Activated naive CD8-positive, alpha-beta T cell treated with anti-CD3 and anti-CD28 coated beads, Interleukin-2, amount 50 U/mL, for 24 hours (primary cell): ENCODE data around the gene PRKAR2B.
"Not testable (repeated sequence)": the region's sequence is repeated elsewhere in the genome, so short reads cannot be mapped to it uniquely, and the experiment has no call there.

Experiments
- ATAC-seq: fragments of 150-1000 bp; cut with Tn5 transposase; one replicate; pipeline ENCODE4 v1.10.0; 2021
- DNase-seq: peaks from one replicate; pipeline ENCODE4 v3.0.0; 2021
- H3K27ac Mint-ChIP-seq: one replicate; pipeline ENCODE4 v1.8.0; 2021; ENCODE audit warnings: mild to moderate bottlenecking, mixed read lengths
- H3K27me3 Mint-ChIP-seq: one replicate; pipeline ENCODE4 v1.8.0; 2021; ENCODE audit warnings: mixed read lengths
- H3K36me3 Mint-ChIP-seq: one replicate; pipeline ENCODE4 v1.8.0; 2021; ENCODE audit warnings: low read depth, mixed read lengths
- H3K4me1 Mint-ChIP-seq: one replicate; pipeline ENCODE4 v1.8.0; 2021; ENCODE audit warnings: mixed read lengths
- H3K4me3 Mint-ChIP-seq: one replicate; pipeline ENCODE4 v1.8.0; 2021; ENCODE audit warnings: mild to moderate bottlenecking, moderate library complexity, mixed read lengths
- H3K9me3 Mint-ChIP-seq: one replicate; pipeline ENCODE4 v1.8.0; 2021; ENCODE audit warnings: mixed read lengths

PRKAR2B gene

DNA sequence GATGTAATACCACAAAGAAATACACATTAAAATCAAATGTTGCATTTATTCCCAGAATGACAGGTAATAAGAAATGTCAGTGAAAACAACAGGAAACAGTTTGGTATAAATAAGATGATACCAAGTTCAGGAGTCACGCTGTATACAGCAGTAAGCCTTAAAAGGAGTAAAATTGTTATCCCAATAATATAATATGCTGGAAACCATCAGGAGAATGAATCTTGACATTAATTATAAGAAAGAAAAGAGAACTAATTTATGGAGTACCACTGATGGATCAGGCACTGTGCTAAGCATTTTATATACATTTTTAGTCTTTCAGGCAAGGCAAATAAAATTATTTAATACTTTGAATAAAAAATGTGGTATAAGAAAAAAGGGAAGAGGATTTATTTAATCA lies 27.6 kb downstream of the PRKAR2B start:
- no peaks in the 10 kb centered on the region for H3K36me3 Mint-ChIP-seq
- DNase-seq (no peak), ATAC-seq (no peak)
- no peaks in the 10 kb centered on the region for H3K4me1 Mint-ChIP-seq
- H3K9me3 Mint-ChIP-seq = no peaks in the 10 kb centered on the region
- H3K27me3 Mint-ChIP-seq = no peaks in the 10 kb centered on the region
- H3K4me3 Mint-ChIP-seq = no peak overlapping the region
- no peak overlapping the region for H3K27ac Mint-ChIP-seq

DNA sequence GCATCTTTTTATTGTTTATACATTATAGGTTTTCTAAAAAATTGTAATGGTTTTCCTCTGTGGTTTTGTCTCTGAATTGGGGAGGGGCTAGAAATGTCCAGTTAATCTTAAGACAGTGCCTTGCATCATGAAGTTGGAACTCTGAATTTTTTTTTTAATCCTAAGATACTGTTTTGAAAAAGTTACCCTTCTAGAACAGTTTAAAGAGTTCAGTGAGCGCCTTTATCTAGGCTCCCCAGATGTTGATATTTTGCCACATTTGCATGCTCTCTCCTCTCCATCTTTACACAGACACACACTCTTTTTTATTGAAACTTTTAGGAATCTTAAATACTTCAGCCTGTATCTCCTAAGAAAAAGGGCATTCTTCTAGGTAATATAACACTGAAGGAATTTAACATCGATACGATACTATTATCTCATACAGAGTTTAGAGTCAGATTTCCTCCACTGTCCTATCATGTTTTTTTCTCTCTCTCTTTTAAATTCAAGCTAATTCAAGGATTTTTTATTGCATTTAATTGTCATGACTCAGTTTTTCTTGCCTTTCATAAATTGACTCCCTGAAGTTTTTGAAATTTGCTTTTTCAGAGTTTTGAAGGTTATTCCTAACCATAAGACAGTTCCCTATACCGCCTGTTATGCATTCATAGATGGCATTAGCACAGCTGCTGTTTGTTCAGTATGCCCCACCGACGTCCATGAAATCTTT lies 31.5 kb downstream of the PRKAR2B start:
- H3K27ac Mint-ChIP-seq = no peak overlapping the region
- no peak for DNase-seq

DNA sequence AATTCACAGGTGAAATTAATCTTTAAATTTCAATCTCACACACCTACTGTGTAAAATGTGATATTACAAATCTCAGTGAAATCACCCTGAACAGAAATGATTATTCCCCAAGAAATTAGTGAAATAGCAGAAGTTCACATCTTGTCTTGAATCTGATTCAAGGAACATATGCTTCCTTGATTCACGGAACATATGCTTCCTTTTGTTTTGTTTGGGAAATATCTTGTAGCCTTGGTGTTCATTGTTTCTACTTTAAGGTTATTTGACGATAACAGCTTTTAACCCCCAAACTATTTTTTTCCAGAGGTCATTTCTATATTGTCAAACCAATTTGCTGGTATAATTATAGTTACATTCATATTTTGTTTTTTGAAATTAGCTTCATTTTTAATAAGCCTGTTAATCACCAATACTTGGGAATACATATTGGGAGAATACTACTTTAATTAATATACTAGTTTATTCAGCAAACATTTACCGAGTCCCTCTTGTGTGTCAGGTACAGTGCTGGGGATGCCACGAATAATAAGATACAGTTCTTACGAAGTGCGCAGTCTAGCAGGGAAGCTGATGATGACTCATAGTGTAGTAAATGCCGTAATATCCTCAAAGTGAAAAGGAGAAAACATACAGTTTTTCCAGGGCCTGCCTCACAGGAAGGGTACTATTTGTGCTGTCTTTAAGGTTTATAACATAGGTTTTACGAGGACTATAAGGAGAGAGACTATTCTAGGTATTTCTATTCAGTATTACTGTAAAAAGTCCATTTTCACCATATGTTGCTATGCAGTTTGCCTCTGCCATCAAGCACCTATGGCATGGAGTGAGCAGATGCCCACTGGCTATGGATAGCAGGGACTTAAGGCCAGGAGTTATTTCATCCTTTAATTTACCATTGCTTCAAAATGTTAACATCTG lies 32.5 kb downstream of the PRKAR2B start:
- ATAC-seq (no peak), DNase-seq (no peak)
- Mint-ChIP-seq H3K4me3 (no peak overlapping the region), H3K9me3 (no peaks in the 10 kb centered on the region), H3K36me3 (no peaks in the 10 kb centered on the region), H3K27ac (no peak overlapping the region), H3K27me3 (no peaks in the 10 kb centered on the region), H3K4me1 (no peaks in the 10 kb centered on the region)

More for the DNA sequence above, 31.5 kb downstream of the PRKAR2B start:
- no peak for ATAC-seq
- no peaks in the 10 kb centered on the region for H3K9me3 Mint-ChIP-seq
- H3K4me3 Mint-ChIP-seq = no peak overlapping the region
- no peaks in the 10 kb centered on the region for H3K4me1 Mint-ChIP-seq
- no peaks in the 10 kb centered on the region for H3K36me3 Mint-ChIP-seq
- no peaks in the 10 kb centered on the region for H3K27me3 Mint-ChIP-seq

DNA sequence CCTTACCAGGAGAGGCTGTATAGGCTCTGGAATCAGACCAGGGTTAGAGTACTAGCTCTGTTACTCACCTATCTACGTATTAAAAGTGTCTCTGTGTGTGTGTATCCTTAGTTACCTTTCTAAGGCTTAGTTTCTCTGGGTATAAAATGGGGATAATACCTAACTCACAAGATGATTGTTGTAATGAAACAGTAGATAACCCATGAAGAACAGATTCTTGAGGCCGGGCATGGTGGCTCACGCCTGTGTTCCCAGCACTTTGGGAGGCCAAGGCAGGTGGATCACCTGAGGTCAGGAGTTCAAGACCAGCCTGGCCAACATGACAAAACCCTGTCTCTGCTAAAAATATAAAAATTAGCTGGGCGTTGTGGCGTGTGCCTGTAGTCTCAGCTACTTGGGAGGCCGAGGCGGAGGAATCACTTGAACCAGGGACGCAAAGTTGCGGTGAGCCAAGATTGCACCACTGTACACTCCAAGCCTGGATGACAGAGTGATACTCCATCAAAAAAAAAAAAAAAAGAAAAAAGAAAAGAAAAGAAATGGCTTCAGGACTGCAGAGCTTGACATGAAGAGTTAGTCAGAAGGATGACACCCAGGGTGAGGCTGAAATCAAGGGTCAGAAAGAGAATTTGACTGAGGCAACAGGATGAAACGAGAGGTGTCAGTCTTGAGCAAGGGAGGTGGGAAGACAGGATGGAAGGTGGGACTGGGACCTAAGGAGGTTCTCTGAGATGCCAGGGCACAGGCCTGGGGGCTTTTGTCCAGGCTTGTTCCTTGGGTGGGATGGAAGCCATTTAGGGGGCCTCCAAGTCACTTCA lies 33.4 kb downstream of the PRKAR2B start:
- Mint-ChIP-seq H3K27me3 (no peaks in the 10 kb centered on the region), H3K36me3 (no peaks in the 10 kb centered on the region), H3K4me3 (no peak overlapping the region), H3K9me3 (no peaks in the 10 kb centered on the region), H3K27ac (no peak overlapping the region), H3K4me1 (no peaks in the 10 kb centered on the region)
- ATAC-seq (no peak), DNase-seq (no peak)

DNA sequence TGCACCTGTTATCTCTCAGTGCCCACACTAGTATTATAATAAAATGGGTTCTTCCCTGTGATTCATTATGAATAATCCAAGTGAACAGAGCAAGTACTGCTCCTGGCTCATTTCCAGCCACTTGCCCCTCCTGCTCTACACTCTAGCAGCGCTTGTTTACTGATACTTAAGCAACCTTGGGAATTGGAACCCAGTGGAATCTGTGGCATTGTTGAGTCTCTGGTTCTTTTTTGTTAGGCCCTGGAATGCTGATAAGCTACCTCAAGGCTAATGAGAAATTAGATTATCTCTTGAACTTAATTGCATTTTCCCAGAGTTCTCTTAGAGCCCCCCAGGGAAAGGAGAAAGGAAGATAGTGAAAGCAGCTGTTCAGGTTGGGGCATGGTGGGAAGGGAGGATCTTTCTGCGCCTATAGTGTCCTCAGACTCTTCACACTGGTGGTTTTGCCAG lies 34.0 kb downstream of the PRKAR2B start:
- Mint-ChIP-seq H3K4me1 (no peaks in the 10 kb centered on the region), H3K36me3 (no peaks in the 10 kb centered on the region), H3K27ac (no peak overlapping the region), H3K9me3 (no peaks in the 10 kb centered on the region), H3K27me3 (no peaks in the 10 kb centered on the region), H3K4me3 (no peak overlapping the region)
- DNase-seq (no peak), ATAC-seq (no peak)

DNA sequence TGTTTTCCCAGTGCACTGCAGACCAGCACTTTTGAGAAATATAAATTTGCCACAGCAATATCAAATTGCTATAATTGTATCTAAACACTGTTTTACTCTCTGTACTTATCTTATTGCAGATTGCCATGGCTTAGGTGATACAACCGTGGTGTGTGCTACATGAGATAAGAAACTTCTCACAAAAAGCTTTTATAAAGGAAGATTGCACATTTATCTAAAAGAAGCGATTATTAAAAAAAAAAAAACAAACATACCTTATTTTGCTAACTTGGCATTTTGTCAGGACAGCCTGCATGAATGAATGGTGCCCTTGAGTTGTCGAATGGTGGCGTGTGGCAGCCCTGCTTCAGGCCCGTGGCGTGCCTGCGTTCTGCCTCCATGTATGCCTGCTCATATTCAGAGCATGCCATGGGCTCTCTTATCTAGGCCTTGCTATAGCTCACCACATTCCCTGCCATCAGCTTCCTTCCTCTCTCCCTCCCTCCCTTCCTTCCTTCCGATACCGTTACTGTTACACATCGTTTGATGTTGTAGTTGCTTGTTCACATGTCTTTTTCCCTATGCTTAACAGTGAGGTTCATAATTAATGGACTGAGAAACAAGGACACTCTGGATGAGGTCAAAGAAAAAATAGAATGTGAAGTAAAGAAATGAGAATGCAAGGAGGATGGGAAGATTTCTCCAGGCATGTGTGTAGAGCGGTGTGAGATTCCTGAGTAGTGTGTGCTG lies 34.9 kb downstream of the PRKAR2B start:
- Mint-ChIP-seq H3K4me3 (no peak overlapping the region), H3K4me1 (no peaks in the 10 kb centered on the region), H3K36me3 (no peaks in the 10 kb centered on the region), H3K27ac (no peak overlapping the region), H3K9me3 (no peaks in the 10 kb centered on the region), H3K27me3 (no peaks in the 10 kb centered on the region)
- DNase-seq (no peak), ATAC-seq (no peak)

DNA sequence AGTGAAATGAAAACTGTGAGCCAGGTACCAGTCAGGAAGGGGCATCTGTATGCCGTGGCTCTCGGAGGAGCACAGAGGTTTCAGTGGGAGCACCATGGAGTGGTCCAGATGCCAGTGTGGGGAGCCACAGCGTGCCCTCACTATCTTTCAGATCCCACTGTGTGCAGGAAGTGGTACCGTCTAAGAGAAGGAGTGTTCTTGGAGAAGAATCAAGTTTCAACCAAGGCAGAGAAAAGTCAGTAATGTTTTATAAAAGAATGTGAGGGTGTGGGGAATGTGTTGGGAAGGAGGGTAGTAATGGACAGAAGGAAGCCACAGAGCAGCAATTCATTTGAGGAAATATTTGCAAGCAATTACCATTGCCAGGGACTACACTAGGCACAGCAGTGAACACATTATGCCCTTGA lies 35.6 kb downstream of the PRKAR2B start:
- Mint-ChIP-seq H3K27ac (no peak overlapping the region), H3K9me3 (no peaks in the 10 kb centered on the region), H3K4me1 (no peaks in the 10 kb centered on the region), H3K36me3 (no peaks in the 10 kb centered on the region), H3K27me3 (no peaks in the 10 kb centered on the region), H3K4me3 (no peak overlapping the region)
- ATAC-seq (no peak), DNase-seq (no peak)

DNA sequence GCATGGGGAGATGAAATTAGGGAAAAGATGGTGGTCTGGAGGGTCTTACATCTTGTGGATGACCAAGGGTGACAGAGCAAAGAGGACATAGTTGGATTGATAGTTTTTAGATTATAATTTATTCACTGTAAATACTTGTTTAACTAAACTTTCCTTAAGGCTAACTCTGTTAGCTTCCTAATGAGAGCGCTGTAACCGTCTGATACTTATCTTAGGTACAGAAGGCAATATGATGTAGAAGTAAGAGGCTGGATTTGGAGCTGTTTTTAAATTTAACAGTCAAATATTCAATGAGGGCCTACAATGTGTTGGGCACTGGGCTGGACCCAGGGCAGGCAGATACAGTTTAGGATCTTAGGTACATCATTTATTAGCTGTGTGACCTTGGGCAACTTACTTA lies 36.0 kb downstream of the PRKAR2B start:
- DNase-seq = no peak
- no peak overlapping the region for H3K27ac Mint-ChIP-seq
- no peak overlapping the region for H3K4me3 Mint-ChIP-seq
- no peaks in the 10 kb centered on the region for H3K9me3 Mint-ChIP-seq
- H3K27me3 Mint-ChIP-seq = no peaks in the 10 kb centered on the region
- no peaks in the 10 kb centered on the region for H3K36me3 Mint-ChIP-seq
- H3K4me1 Mint-ChIP-seq = no peaks in the 10 kb centered on the region
- no peak for ATAC-seq

DNA sequence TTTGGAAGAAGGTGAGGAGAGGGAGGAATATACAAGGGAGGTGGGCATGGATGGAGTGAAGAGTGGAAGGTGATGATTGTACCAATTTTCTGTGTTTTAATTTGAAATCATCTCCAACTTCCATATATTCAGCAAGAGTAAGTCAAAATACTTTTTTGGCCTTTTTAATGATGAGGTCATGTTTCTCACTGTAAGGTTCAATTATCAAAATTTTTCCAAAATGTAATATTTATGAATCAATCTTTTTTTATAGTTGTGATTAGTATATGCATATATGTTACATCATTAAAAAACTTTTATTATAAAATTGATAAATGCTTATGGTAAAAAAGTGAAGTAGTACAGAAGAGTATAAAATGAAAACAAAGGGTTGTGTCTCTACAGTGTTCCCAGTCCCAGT lies 40.7 kb downstream of the PRKAR2B start:
- H3K36me3 Mint-ChIP-seq = no peaks in the 10 kb centered on the region
- H3K4me3 Mint-ChIP-seq = no peak overlapping the region
- no peaks in the 10 kb centered on the region for H3K27me3 Mint-ChIP-seq
- H3K4me1 Mint-ChIP-seq = no peaks in the 10 kb centered on the region
- ATAC-seq (no peak), DNase-seq (no peak)
- H3K9me3 Mint-ChIP-seq = no peaks in the 10 kb centered on the region
- no peak overlapping the region for H3K27ac Mint-ChIP-seq

DNA sequence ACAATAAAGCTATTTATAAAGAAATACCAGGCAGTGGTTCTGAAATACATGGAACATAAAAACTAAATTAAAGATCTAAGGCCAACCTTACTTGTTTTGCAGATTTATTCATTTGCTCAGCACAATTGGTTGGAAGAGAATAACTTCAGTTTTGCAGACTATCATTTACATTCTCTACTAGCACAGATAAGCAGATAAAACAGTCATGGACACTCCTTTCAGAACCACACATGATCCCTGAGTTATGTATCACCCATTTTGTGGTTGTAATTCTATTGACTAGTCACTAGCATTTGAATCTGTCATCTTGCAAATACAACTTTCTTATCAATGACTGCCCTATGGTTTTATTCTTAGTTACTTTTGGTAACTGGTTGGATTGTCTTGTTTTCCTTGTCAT lies 45.1 kb downstream of the PRKAR2B start:
- Mint-ChIP-seq H3K36me3 (no peaks in the 10 kb centered on the region), H3K27ac (no peak overlapping the region), H3K27me3 (no peaks in the 10 kb centered on the region), H3K4me3 (no peak overlapping the region), H3K9me3 (no peaks in the 10 kb centered on the region), H3K4me1 (peaks cover 5% of the 10 kb centered on the region)
- ATAC-seq (no peak), DNase-seq (no peak)

DNA sequence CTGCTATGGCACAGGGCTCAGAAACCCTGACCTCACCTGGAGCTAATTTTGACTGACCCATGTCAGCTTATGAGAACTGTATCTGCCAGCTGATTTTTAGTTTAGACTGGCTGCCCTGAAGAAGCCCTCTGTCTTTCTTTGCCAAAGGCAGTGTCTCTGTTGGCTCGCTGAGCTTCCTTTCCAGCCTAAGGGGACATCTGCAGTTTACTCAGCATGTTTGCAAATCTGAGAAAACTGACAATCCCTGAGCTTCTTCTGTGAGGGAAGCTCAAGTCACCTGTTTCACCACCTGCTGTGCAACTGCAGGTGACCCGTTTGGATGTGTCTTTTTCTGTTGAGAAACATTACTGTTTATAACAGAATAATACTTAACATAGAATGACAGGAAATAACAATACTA lies 46.0 kb downstream of the PRKAR2B start:
- Mint-ChIP-seq H3K27ac (no peak overlapping the region), H3K36me3 (no peaks in the 10 kb centered on the region), H3K4me3 (no peak overlapping the region), H3K4me1 (peaks cover 5% of the 10 kb centered on the region), H3K27me3 (no peaks in the 10 kb centered on the region), H3K9me3 (no peaks in the 10 kb centered on the region)
- DNase-seq (no peak), ATAC-seq (no peak)

DNA sequence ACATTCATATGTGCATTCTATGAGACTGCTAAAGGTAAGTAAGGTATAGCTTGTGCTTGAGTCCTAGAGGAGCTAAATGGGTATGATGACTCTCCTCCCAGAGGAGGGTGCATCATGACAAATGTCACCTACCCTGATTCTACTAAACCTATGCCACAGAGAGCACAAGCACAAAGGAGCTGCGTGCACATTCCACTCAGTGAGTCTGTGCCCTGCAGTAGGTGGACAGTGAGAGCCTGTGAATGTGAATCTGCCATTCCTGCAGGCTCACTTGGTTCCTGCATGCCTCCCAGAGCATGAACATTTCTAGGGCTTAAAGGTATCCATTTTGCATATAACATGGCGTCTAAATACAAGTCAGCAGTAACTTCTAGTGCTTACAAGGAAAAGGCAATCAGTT lies 46.8 kb downstream of the PRKAR2B start:
- Mint-ChIP-seq H3K4me1 (peaks cover 5% of the 10 kb centered on the region), H3K9me3 (no peaks in the 10 kb centered on the region), H3K36me3 (no peaks in the 10 kb centered on the region), H3K4me3 (no peak overlapping the region), H3K27me3 (no peaks in the 10 kb centered on the region), H3K27ac (no peak overlapping the region)
- DNase-seq = no peak
- ATAC-seq = no peak

DNA sequence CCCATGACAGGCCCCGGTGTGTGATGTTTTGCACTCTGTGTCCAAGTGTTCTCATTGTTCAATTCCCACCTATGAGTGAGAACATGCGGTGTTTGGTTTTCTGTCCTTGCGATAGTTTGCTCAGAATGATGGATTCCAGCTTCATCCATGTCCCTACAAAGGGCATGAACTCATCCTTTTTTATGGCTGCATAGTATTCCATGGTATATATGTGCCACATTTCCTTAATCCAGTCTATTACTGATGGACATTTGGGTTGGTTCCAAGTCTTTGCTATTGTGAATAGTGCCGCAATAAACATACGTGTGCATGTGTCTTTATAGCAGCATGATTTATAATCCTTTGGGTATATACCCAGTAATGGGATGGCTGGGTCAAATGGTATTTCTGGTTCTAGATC lies 49.2 kb downstream of the PRKAR2B start:
- H3K4me3 Mint-ChIP-seq, DNase-seq, H3K4me1 Mint-ChIP-seq, H3K36me3 Mint-ChIP-seq, H3K27me3 Mint-ChIP-seq, H3K27ac Mint-ChIP-seq, H3K9me3 Mint-ChIP-seq, ATAC-seq: not testable (repeated sequence)

DNA sequence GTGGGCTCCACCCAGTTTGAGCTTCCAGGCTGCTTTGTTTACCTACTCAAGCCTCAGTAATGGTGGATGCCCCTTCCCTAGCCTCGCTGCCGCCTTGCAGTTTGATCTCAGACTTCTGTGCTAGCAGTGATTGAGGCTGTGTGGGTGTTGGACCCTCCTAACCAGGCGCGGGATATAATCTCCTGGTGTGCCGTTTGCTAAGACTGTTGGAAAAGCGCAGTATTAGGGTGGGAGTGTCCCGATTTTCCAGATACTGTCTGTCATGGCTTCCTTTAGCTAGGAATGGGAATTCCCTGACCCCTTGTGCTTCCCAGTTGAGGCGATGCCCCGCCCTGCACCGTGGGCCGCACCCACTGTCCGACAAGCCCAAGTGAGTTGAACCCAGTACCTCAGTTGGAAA lies 54.6 kb downstream of the PRKAR2B start:
- H3K9me3 Mint-ChIP-seq = peaks cover 13% of the 10 kb centered on the region
- H3K36me3 Mint-ChIP-seq, H3K27me3 Mint-ChIP-seq, H3K4me1 Mint-ChIP-seq, H3K4me3 Mint-ChIP-seq, H3K27ac Mint-ChIP-seq, ATAC-seq, DNase-seq: not testable (repeated sequence)
